Smooth muscle cell (in vitro differentiated cells): ENCODE measurements around the gene RNF208. TPM values are rescaled to one million over a fixed set of nuclear protein-coding genes. Genes with fewer than 3 reads are reported as not detected.

Experiments
- DNase-seq: peaks from one replicate; lab custom pipeline; 2025; ENCODE audit not compliant: unreplicated experiment; lab: John Stamatoyannopoulos, UW
- H2AFZ ChIP-seq: fragments of 200-600 bp; sonication (generic); 2 replicates; pipeline ENCODE4 v1.6.0; 2016; ENCODE audit warnings: antibody characterized with exemption, low read depth, mild to moderate bottlenecking
- H3F3A ChIP-seq: fragments of 200-600 bp; sonication (generic); 2 replicates; pipeline ENCODE4 v1.6.0; 2017; ENCODE audit warnings: antibody characterized with exemption, low read depth
- H3K27ac ChIP-seq: fragments of 200-600 bp; sonication (generic); 2 replicates; pipeline ENCODE4 v1.5.1; 2016; ENCODE audit warnings: low read depth, mild to moderate bottlenecking
- H3K27me3 ChIP-seq: fragments of 200-600 bp; sonication (generic); 2 replicates; pipeline ENCODE4 v1.6.1; 2016; ENCODE audit warnings: low read depth, mild to moderate bottlenecking
- H3K36me3 ChIP-seq: fragments of 200-600 bp; sonication (generic); 2 replicates; pipeline ENCODE4 v1.5.1; 2016; ENCODE audit warnings: low read depth
- H3K4me1 ChIP-seq: fragments of 200-600 bp; sonication (generic); 2 replicates; pipeline ENCODE4 v1.5.1; 2016; ENCODE audit warnings: low read depth
- H3K4me2 ChIP-seq: fragments of 200-600 bp; sonication (generic); 2 replicates; pipeline ENCODE4 v1.6.0; 2016; ENCODE audit warnings: mild to moderate bottlenecking
- H3K4me3 ChIP-seq: fragments of 200-600 bp; sonication (generic); 2 replicates; pipeline ENCODE4 v1.5.1; 2016; ENCODE audit warnings: mild to moderate bottlenecking
- H3K79me2 ChIP-seq: fragments of 200-600 bp; sonication (generic); 2 replicates; pipeline ENCODE4 v1.6.0; 2016; ENCODE audit warnings: low read depth, mild to moderate bottlenecking
- H3K9ac ChIP-seq: fragments of 200-600 bp; sonication (generic); 2 replicates; pipeline ENCODE4 v1.6.0; 2016; ENCODE audit warnings: low read depth
- H3K9me3 ChIP-seq: fragments of 200-600 bp; sonication (generic); replicated peaks from 2 replicates; pipeline ENCODE4 v1.5.1; 2016; ENCODE audit warnings: low read depth
- H4K20me1 ChIP-seq: fragments of 200-600 bp; sonication (generic); 2 replicates; pipeline ENCODE4 v1.6.0; 2016; ENCODE audit warnings: low read depth
- CTCF ChIP-seq: fragments of 200-600 bp; sonication (generic); IDR thresholded peaks from 2 replicates; pipeline ENCODE4 v1.5.1; 2017; ENCODE audit warnings: borderline replicate concordance, mild to moderate bottlenecking, antibody characterized with exemption; ENCODE audit not compliant: insufficient read depth, poor library complexity, severe bottlenecking
- WGBS: methylation state at CpG from one replicate; pipeline ENCODE4 v1.1.7; 2016; ENCODE audit warnings: low lambda C conversion rate; 5-methylcytosine and 5-hydroxymethylcytosine counted together
- polyA plus RNA-seq: library from polyadenylated mRNA; unstranded; fragments of >200 nt; fragmentation: Nextera tagmentation; extraction: Ambion mirVana; gene quantifications from 2 replicates; pipeline ENCODE4 v1.2.1, GENCODE V29; 2016
- total RNA-seq: library from RNA; depleted of rRNA; stranded (reverse); fragments of >200 nt; gene quantifications from 2 replicates; pipeline ENCODE4 v1.2.3, GENCODE V29; 2014

Gene RNF208
- total and polyA plus RNA-seq, 2 experiments from 2014 or later, result 0.36 to 1.4 TPM

- Histone ChIP-seq H3F3A (no peaks in the 10 kb centered on the region), H3K4me1 (no peaks in the 10 kb centered on the region), H4K20me1 (peaks cover 31% of the 10 kb centered on the region), H3K4me2 (no peak overlapping the region), H3K9ac (no peak overlapping the region), H2AFZ (no peak overlapping the region), H3K4me3 (no peak overlapping the region), H3K36me3 (no peaks in the 10 kb centered on the region), H3K79me2 (no peaks in the 10 kb centered on the region), H3K27me3 (no peaks in the 10 kb centered on the region), H3K27ac (no peak overlapping the region), H3K9me3 (no peaks in the 10 kb centered on the region)
- whole genome bisulfite sequencing, result 91% methylated on average over 17 of the region's 17 CpGs
- no peak for TF ChIP-seq CTCF
- no peak for DNase-seq
These were observed 47.3 kb upstream of the RNF208 start for GRCh38 chr9:137269231-137269772.

DNA sequence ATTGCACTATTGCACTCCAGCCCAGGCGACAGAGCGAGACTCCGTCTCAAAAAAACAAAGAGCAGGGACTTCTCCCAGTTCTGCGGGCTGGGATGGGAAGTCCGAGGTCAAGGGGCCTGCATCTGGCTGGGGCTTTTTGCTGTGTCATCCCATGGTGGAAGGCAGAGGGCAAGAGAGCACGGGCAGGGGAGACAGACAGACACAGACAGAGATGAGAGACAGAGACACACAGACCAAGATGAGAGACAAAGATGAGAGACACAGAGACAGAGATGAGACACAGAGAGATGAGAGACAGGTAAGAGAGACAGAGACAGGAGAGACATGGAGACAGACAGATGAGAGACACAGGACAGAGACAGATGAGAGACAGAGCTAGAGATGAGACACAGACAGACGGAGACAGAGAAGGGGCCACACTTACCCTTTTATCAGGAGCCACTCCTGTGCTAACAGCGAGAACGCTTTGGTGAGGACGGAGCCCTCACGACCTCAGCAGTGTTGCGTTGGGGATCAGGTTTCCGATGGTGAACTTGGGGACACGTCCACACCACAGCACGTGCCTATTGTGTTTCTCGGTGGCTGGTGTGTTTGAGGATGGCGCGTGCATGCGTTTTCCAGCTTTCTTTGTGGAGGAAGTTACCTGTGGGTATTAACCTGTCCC lies 46.6 kb upstream of the RNF208 start:
- Histone ChIP-seq H3F3A (no peaks in the 10 kb centered on the region), H3K4me3 (no peak overlapping the region), H3K4me2 (no peak overlapping the region), H3K79me2 (no peaks in the 10 kb centered on the region), H2AFZ (no peak overlapping the region), H3K27ac (no peak overlapping the region), H4K20me1 (peaks cover 27% of the 10 kb centered on the region), H3K36me3 (no peaks in the 10 kb centered on the region), H3K9me3 (no peaks in the 10 kb centered on the region), H3K4me1 (no peaks in the 10 kb centered on the region), H3K9ac (no peak overlapping the region), H3K27me3 (no peaks in the 10 kb centered on the region)
- WGBS, result 90% methylated on average over 19 of the region's 19 CpGs
- DNase-seq, result no peak
- no peak for TF ChIP-seq CTCF

DNA sequence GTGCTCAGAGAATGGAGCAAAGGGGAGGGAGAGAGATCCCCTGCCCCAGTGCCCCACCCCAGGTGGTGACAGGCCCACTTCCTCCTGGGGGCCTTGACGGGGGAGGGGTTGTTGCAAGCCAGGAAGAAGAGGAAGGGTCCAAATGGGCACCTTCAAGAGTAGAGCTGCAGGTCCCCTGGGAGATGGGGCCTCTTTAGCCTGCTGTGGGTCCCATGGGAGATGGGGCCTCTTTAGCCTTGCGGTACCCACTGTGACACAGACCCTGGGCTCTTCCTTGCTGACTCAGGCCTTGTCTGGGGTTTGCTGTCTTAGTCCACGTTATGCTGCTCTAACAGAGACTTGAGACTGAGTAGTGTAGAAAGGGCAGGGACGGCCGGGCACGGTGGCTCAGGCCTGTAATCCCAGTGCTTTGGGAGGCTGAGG lies 45.9 kb upstream of the RNF208 start:
- Histone ChIP-seq H3K4me1 (no peaks in the 10 kb centered on the region), H3K79me2 (no peaks in the 10 kb centered on the region), H3K9me3 (no peaks in the 10 kb centered on the region), H3K36me3 (no peaks in the 10 kb centered on the region), H4K20me1 (peaks cover 21% of the 10 kb centered on the region), H3K9ac (no peak overlapping the region), H3F3A (no peaks in the 10 kb centered on the region), H3K4me3 (no peak overlapping the region), H3K27me3 (no peaks in the 10 kb centered on the region), H3K27ac (no peak overlapping the region), H2AFZ (no peak overlapping the region), H3K4me2 (no peak overlapping the region)
- WGBS, result 93% methylated on average over 6 of the region's 6 CpGs
- DNase-seq, result no peak
- TF ChIP-seq CTCF, result no peak
